HepG2 (cell line): ENCODE data around the gene USP11. TPM values are rescaled to one million over a fixed set of nuclear protein-coding genes. Genes with fewer than 3 reads are reported as not detected.

ENCODE experiments used
- ATAC-seq: fragments of 200-7000 bp; cut with Tn5 transposase; 3 replicates; pipeline ENCODE4 v1.9.1; 2020; ENCODE audit warnings: mild to moderate bottlenecking, moderate library complexity
- BruUV-seq: library from RNA; stranded (reverse); fragments of 400-500 nt; replicated peaks from 2 replicates; lab custom pipeline; 2021; lab: Mats Ljungman, UMichigan
- CTCF ChIA-PET: fragments of 300-600 bp; formaldehyde crosslinking; extraction: SDS; loops from one replicate; lab custom pipeline; 2021; ENCODE audit warnings: low total read pairs, inconsistent platforms, low intra/inter-chr PET ratio; lab: Yijun Ruan, JAX
- POLR2A ChIA-PET: fragments of 350-600 bp; sonication (Branson Sonifier 250); formaldehyde crosslinking; loops from one replicate; lab custom pipeline; 2020; ENCODE audit warnings: antibody characterized with exemption, inconsistent platforms; lab: Yijun Ruan, JAX
- DNase-seq: peaks from one replicate; pipeline ENCODE4 v3.0.0-alpha.2; 2015; ENCODE audit warnings: low spot score
- FAIRE-seq: peaks from 3 replicates; lab custom pipeline; 2011; peaks lifted over from hg19 to GRCh38; lab: Jason Lieb, UNC
- H2AFZ ChIP-seq: one replicate; pipeline ENCODE4 v1.6.1; 2011; ENCODE audit warnings: low read length, inconsistent platforms
- H3K27ac ChIP-seq: fragments of 300-600 bp; 3 replicates; pipeline ENCODE4 v1.8.0; 2011; ENCODE audit warnings: mixed run types, mild to moderate bottlenecking, mixed read lengths, low read length, inconsistent platforms; ENCODE audit not compliant: insufficient read depth; ENCODE audit errors: extremely low read length
- H3K27me3 ChIP-seq, 2 experiments: fragments of 200-600 bp in 1 of 2; 2 replicates in 1 of 2; 3 replicates in 1 of 2; pipeline versions ENCODE4 v1.6.0 to v1.8.0; 2011; ENCODE audit warnings: low read length in 2 of 2, mild to moderate bottlenecking in 2 of 2, moderate library complexity in 2 of 2, inconsistent platforms in 1 of 2; ENCODE audit not compliant: insufficient read depth in 2 of 2, control insufficient read depth in 1 of 2
- H3K36me3 ChIP-seq, 2 experiments: fragments of 200-600 bp in 1 of 2; replicated peaks in 1 of 2; 2 replicates in 1 of 2; 3 replicates in 1 of 2; pipeline versions ENCODE4 v1.5.1 to v1.8.0; 2011; ENCODE audit warnings: low read length in 2 of 2, inconsistent platforms in 1 of 2; ENCODE audit not compliant: insufficient read depth in 2 of 2, control insufficient read depth in 1 of 2
- H3K4me1 ChIP-seq: 2 replicates; pipeline ENCODE4 v1.5.1; 2012; ENCODE audit warnings: low read length, inconsistent platforms; ENCODE audit not compliant: insufficient read depth
- H3K4me2 ChIP-seq: 2 replicates; pipeline ENCODE4 v1.6.0; 2011; ENCODE audit warnings: low read depth, low read length, inconsistent platforms
- H3K4me3 ChIP-seq, 3 experiments: fragments of 200-600 bp in 1 of 3; sonication (generic), shearing (Covaris generic) in 1 of 3; replicated peaks in 1 of 3; 2 replicates each; pipeline ENCODE4 v1.5.1; 2011 to 2016; ENCODE audit warnings: low read length in 3 of 3, inconsistent platforms in 2 of 3, low read depth in 2 of 3, mild to moderate bottlenecking in 2 of 3, control low read depth in 1 of 3, mixed read lengths in 1 of 3; ENCODE audit not compliant: insufficient read depth in 1 of 3
- H3K79me2 ChIP-seq: one replicate; pipeline ENCODE4 v1.6.1; 2011; ENCODE audit warnings: low read length, inconsistent platforms; ENCODE audit not compliant: insufficient read depth
- H3K9ac ChIP-seq: 2 replicates; pipeline ENCODE4 v1.6.0; 2011; ENCODE audit warnings: mild to moderate bottlenecking, low read depth, low read length, inconsistent platforms; ENCODE audit not compliant: insufficient read depth
- H3K9me3 ChIP-seq: 2 replicates; pipeline ENCODE4 v1.5.1; 2012; ENCODE audit warnings: mild to moderate bottlenecking, low read length
- H4K20me1 ChIP-seq: 2 replicates; pipeline ENCODE4 v1.6.0; 2011; ENCODE audit warnings: inconsistent platforms, mild to moderate bottlenecking, low read length, moderate library complexity; ENCODE audit not compliant: insufficient read depth
- ARNTL ChIP-seq: sonication (generic); formaldehyde crosslinking; IDR thresholded peaks from 2 replicates; pipeline ENCODE4 v1.4.0; 2020; ENCODE audit warnings: mild to moderate bottlenecking, missing genetic modification reagents
- BCLAF1 ChIP-seq: fragments of 450-650 bp; IDR thresholded peaks from 2 replicates; pipeline ENCODE4 v1.6.1; 2017; ENCODE audit warnings: mild to moderate bottlenecking
- KDM3A ChIP-seq: IDR thresholded peaks from 2 replicates; pipeline ENCODE4 v1.6.1; 2018; ENCODE audit warnings: low read depth, missing compliant biosample characterization
- SMAD9 ChIP-seq: sonication (generic); formaldehyde crosslinking; IDR thresholded peaks from 2 replicates; pipeline ENCODE4 v1.5.1; 2020; ENCODE audit warnings: mild to moderate bottlenecking, missing genetic modification reagents
- ZNF124 ChIP-seq: sonication (generic); formaldehyde crosslinking; IDR thresholded peaks from 2 replicates; pipeline ENCODE4 v1.4.0; 2020; ENCODE audit warnings: missing genetic modification reagents
- ZNF777 ChIP-seq: sonication (generic); formaldehyde crosslinking; IDR thresholded peaks from 2 replicates; pipeline ENCODE4 v1.4.0; 2020; ENCODE audit warnings: missing genetic modification reagents
- WGBS: methylation state at CpG from one replicate; pipeline ENCODE4 v1.1.6; 2017; ENCODE audit warnings: low lambda C conversion rate; 5-methylcytosine and 5-hydroxymethylcytosine counted together
- in situ Hi-C: cut with HindIII; loops from 2 replicates; pipeline ENCODE4 v1.10.0; 2017; ENCODE audit warnings: low pct_unique_long_range_greater_than_20kb; ENCODE audit not compliant: extremely low pct_ligation_motif_present
- intact Hi-C: fragments of 100-400 bp; cut with micrococcal nuclease; formaldehyde crosslinking; loops from one replicate; pipeline ENCODE4 v1.10.0; 2022; ENCODE audit not compliant: unreplicated experiment
- polyA plus RNA-seq, 8 experiments: library from polyadenylated mRNA; depleted of rRNA in 3 of 8; stranded (reverse) in 7 of 8; unstranded in 1 of 8; fragments of >200 nt; fragmentation: Illumina TruSeq in 4 of 8; extraction: Trizol in 4 of 8; gene quantifications; 2 replicates each; pipeline versions ENCODE4 v1.2.1 to v1.2.3, GENCODE V29; 2011 to 2016; ENCODE audit warnings: low read depth in 4 of 8, missing spikeins in 1 of 8, mixed read lengths in 1 of 8; ENCODE audit not compliant: insufficient read depth in 1 of 8
- total RNA-seq, 5 experiments: library from RNA; depleted of rRNA; stranded (reverse); fragments of >200 nt; fragmentation: Illumina TruSeq; extraction: Trizol; gene quantifications; 2 replicates each; pipeline ENCODE4 v1.2.3, GENCODE V29; 2016; ENCODE audit warnings: low read depth in 1 of 5

Gene USP11
- total and polyA plus RNA-seq, 2 of the 13 experiments (the other 11 are each of a cell fraction or from before 2014, with no cell fraction given) = 23.8 to 31.7 TPM

DNA sequence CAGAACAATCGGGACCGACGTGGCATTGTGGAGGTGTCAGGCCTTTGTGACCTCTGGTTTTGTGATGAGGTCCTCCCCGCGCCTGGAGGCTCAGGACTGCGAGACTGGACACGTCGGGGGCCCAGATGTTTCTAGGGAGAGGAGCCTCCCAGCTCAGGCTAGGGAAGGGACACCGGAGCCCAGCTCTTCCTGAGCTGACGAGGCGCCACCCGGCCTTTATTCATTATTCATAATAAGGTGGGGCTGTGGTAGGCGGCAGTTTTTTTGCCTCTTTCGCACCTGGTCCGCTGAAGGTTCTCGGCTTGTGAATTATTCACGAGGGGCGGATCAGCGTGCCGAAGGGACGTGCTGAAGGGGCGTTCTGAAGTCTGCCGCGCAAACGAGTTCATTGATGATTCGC is 41.5 kb upstream of the USP11 start:
- no peaks in the 10 kb centered on the region for H4K20me1 ChIP-seq
- CTCF ChIA-PET = no interaction called here
- no peaks in the 10 kb centered on the region; a peak in 1 of 5 replicates for H3K27me3 ChIP-seq
- H3K27ac ChIP-seq = peak overlapping the region; percentile 30
- FAIRE-seq = no peak
- WGBS = 2% methylated on average over 13 of the region's 26 CpGs
- peaks cover 33% of the 10 kb centered on the region for H3K4me1 ChIP-seq
- no peak for DNase-seq
- H3K36me3 ChIP-seq = no peaks in the 10 kb centered on the region
- BruUV-seq = no TSS peak
- H3K4me3 ChIP-seq = peak overlapping the region; percentile 60 to 71 (median 66)
- H3K9me3 ChIP-seq = no peaks in the 10 kb centered on the region
- in situ Hi-C loops = loop anchor here (5.0 kb wide), 2 partner anchors 196 to 331 kb away; no protein-coding TSS in a partner anchor
- peaks cover 23% of the 10 kb centered on the region for H3K79me2 ChIP-seq
- POLR2A ChIA-PET = interaction anchor here (0.9 to 2.8 kb wide), 6 partner anchors 26 to 332 kb away, joined by 3 to 17 read pairs (median 6); partner anchors contain the start of genes NDUFB11, RBM10 and USP11
- ATAC-seq = peak; percentile 53
- H3K4me2 ChIP-seq = peak overlapping the region; percentile 82
- TF ChIP-seq ZNF777 (CRISPR knock-in tag) = peak; percentile 76
- no peak for TF ChIP-seq ZNF124 (CRISPR knock-in tag)
- TF ChIP-seq BCLAF1 = no peak
- no peak for TF ChIP-seq ARNTL
- no peak for TF ChIP-seq SMAD9
- no peak for TF ChIP-seq KDM3A (CRISPR knock-in tag)
- intact Hi-C loops = no loop called here
- peak overlapping the region; percentile 62 for H3K9ac ChIP-seq
- no peak overlapping the region for H2AFZ ChIP-seq
